Fibroblast of upper back skin (primary cell): ENCODE measurements around the gene CISTR.

Experiments used
- DNase-seq: peaks from one replicate; pipeline ENCODE4 v3.0.0-alpha.2; 2013

CISTR gene

GRCh38 chr12:53761306-53761705 is 9.5 kb upstream of the CISTR start:
- DNase-seq: no peak

- no peak for DNase-seq
These were observed 7.5 kb upstream of the CISTR start for GRCh38 chr12:53759261-53759660.

GRCh38 chr12:53758730-53759103 is 6.9 kb upstream of the CISTR start:
- DNase-seq: no peak

GRCh38 chr12:53758081-53758729 is 6.4 kb upstream of the CISTR start:
- no peak for DNase-seq

GRCh38 chr12:53757101-53757770 is 5.5 kb upstream of the CISTR start:
- peak; percentile 60 for DNase-seq

- no peak for DNase-seq
These were observed 4.7 kb upstream of the CISTR start for GRCh38 chr12:53756300-53757100.

GRCh38 chr12:53755893-53756292 is 4.1 kb upstream of the CISTR start:
- no peak for DNase-seq

GRCh38 chr12:53755451-53755891 is 3.7 kb upstream of the CISTR start:
- DNase-seq: no peak

- DNase-seq: peak; percentile 56
These were observed 3.0 kb upstream of the CISTR start for GRCh38 chr12:53754633-53755264.

GRCh38 chr12:53754188-53754585 is 2.4 kb upstream of the CISTR start:
- no peak for DNase-seq

GRCh38 chr12:53752621-53753020 is 842 bp upstream of the CISTR start:
- no peak for DNase-seq

- no peak for DNase-seq
These were observed 418 bp upstream of the CISTR start for GRCh38 chr12:53752192-53752601.

GRCh38 chr12:53750812-53751335 is 905 bp downstream of the CISTR start:
- no peak for DNase-seq

GRCh38 chr12:53749986-53750811 is 1.6 kb downstream of the CISTR start:
- no peak for DNase-seq

GRCh38 chr12:53748072-53748840 is 3.5 kb downstream of the CISTR start:
- DNase-seq: no peak

- DNase-seq: no peak
These were observed 4.7 kb downstream of the CISTR start for GRCh38 chr12:53747095-53747494.

- peak; percentile 89 for DNase-seq
These were observed 5.1 kb downstream of the CISTR start for GRCh38 chr12:53746592-53747092.

- DNase-seq: no peak
These were observed 7.0 kb downstream of the CISTR start for GRCh38 chr12:53744751-53745150.

GRCh38 chr12:53744130-53744441 is 7.7 kb downstream of the CISTR start:
- no peak for DNase-seq

GRCh38 chr12:53743266-53744129 is 8.3 kb downstream of the CISTR start:
- DNase-seq: peak; percentile 57
